Neural cell (in vitro differentiated cells): ENCODE results near the gene UTP15. TPM values are rescaled to one million over a fixed set of nuclear protein-coding genes. Genes with fewer than 3 reads are reported as not detected.

ENCODE experiments used
- H2AFZ ChIP-seq: fragments of 200-600, 300-800 bp; sonication (generic), shearing (Covaris generic); 2 replicates; pipeline ENCODE4 v1.6.0; 2014; ENCODE audit warnings: low read depth, mild to moderate bottlenecking, antibody characterized with exemption, low read length, moderate library complexity
- H3F3A ChIP-seq: fragments of 200-600 bp; shearing (Covaris generic); 2 replicates; pipeline ENCODE4 v1.6.1; 2016; ENCODE audit warnings: mild to moderate bottlenecking, moderate library complexity, mixed read lengths, antibody characterized with exemption, low read length; ENCODE audit not compliant: insufficient read depth, poor library complexity, severe bottlenecking
- H3K27ac ChIP-seq: fragments of 200-600, 300-800 bp; sonication (generic), shearing (Covaris generic); 2 replicates; pipeline ENCODE4 v1.5.1; 2014; ENCODE audit warnings: mild to moderate bottlenecking, low read length, moderate library complexity
- H3K27me3 ChIP-seq: fragments of 300-800, 200-600 bp; sonication (generic), shearing (Covaris generic); 2 replicates; pipeline ENCODE4 v1.6.0; 2014; ENCODE audit warnings: mild to moderate bottlenecking, low read depth, low read length, moderate library complexity; ENCODE audit not compliant: insufficient read depth
- H3K36me3 ChIP-seq: fragments of 300-800, 200-600 bp; sonication (generic), shearing (Covaris generic); 2 replicates; pipeline ENCODE4 v1.5.1; 2014; ENCODE audit warnings: mild to moderate bottlenecking, antibody characterized with exemption, low read length, moderate library complexity; ENCODE audit not compliant: insufficient read depth
- H3K4me2 ChIP-seq: fragments of 300-800, 200-600 bp; sonication (generic), shearing (Covaris generic); 2 replicates; pipeline ENCODE4 v1.6.0; 2014; ENCODE audit warnings: mild to moderate bottlenecking, low read length
- H3K4me3 ChIP-seq: fragments of 300-800, 200-600 bp; sonication (generic), shearing (Covaris generic); 2 replicates; pipeline ENCODE4 v1.5.1; 2014; ENCODE audit warnings: mild to moderate bottlenecking, low read length, moderate library complexity
- H3K79me2 ChIP-seq: fragments of 200-600 bp; shearing (Covaris generic); replicated peaks from 2 replicates; pipeline ENCODE4 v1.6.0; 2014; ENCODE audit warnings: mild to moderate bottlenecking, low read length, moderate library complexity; ENCODE audit not compliant: insufficient read depth
- H3K9ac ChIP-seq: fragments of 300-800, 200-600 bp; sonication (generic), shearing (Covaris generic); 2 replicates; pipeline ENCODE4 v1.6.1; 2016; ENCODE audit warnings: mild to moderate bottlenecking, low read length, mixed read lengths
- H3K9me2 ChIP-seq: fragments of 200-600 bp; shearing (Covaris generic); 2 replicates; pipeline ENCODE4 v1.6.1; 2016; ENCODE audit warnings: mild to moderate bottlenecking, low read length, mixed read lengths; ENCODE audit not compliant: insufficient read depth
- H3K9me3 ChIP-seq: fragments of 200-600, 300-800 bp; sonication (generic), shearing (Covaris generic); 2 replicates; pipeline ENCODE4 v1.6.1; 2016; ENCODE audit warnings: mild to moderate bottlenecking, mixed run types, low read length, moderate library complexity, mixed read lengths
- H4K20me1 ChIP-seq: fragments of 200-600 bp; shearing (Covaris generic); 2 replicates; pipeline ENCODE4 v1.6.1; 2016; ENCODE audit warnings: mild to moderate bottlenecking, mixed run types; ENCODE audit not compliant: insufficient read depth
- CTCF ChIP-seq: fragments of 450-650 bp; IDR thresholded peaks from 2 replicates; pipeline ENCODE4 v1.5.1; 2014; ENCODE audit warnings: antibody characterized with exemption, mild to moderate bottlenecking, moderate library complexity; ENCODE audit not compliant: poor library complexity, severe bottlenecking
- EP300 ChIP-seq: fragments of 450-650 bp; conservative IDR thresholded peaks from 2 replicates; pipeline ENCODE4 v1.6.1; 2014; ENCODE audit warnings: antibody characterized with exemption, mild to moderate bottlenecking, moderate library complexity; ENCODE audit not compliant: poor library complexity, severe bottlenecking
- EZH2 ChIP-seq: fragments of 200-600, 300-800 bp; shearing (Covaris generic), sonication (generic); IDR thresholded peaks from 2 replicates; pipeline ENCODE4 v1.6.1; 2014; ENCODE audit warnings: antibody characterized with exemption, low read length, borderline replicate concordance, mild to moderate bottlenecking; ENCODE audit not compliant: insufficient read depth, poor library complexity, severe bottlenecking
- MXI1 ChIP-seq: fragments of 450-650 bp; conservative IDR thresholded peaks from 2 replicates; pipeline ENCODE4 v1.6.1; 2014; ENCODE audit warnings: antibody characterized with exemption, mild to moderate bottlenecking; ENCODE audit not compliant: poor library complexity, severe bottlenecking
- POLR2AphosphoS5 ChIP-seq: IDR thresholded peaks from 2 replicates; pipeline ENCODE4 v1.6.1; 2012
- RAD21 ChIP-seq: fragments of 450-650 bp; conservative IDR thresholded peaks from 2 replicates; pipeline ENCODE4 v1.6.1; 2014; ENCODE audit warnings: antibody characterized with exemption, mild to moderate bottlenecking, moderate library complexity
- REST ChIP-seq: IDR thresholded peaks from 2 replicates; pipeline ENCODE4 v1.6.1; 2012; ENCODE audit warnings: borderline replicate concordance
- SMC3 ChIP-seq: fragments of 450-650 bp; conservative IDR thresholded peaks from 2 replicates; pipeline ENCODE4 v1.6.1; 2014; ENCODE audit warnings: antibody characterized with exemption, mild to moderate bottlenecking, moderate library complexity; ENCODE audit not compliant: poor library complexity
- TAF1 ChIP-seq: IDR thresholded peaks from 2 replicates; pipeline ENCODE4 v1.6.1; 2012; ENCODE audit warnings: low read depth
- polyA plus RNA-seq: library from polyadenylated mRNA; depleted of rRNA; stranded (reverse); fragments of >200 nt; gene quantifications from 2 replicates; pipeline ENCODE4 v1.2.3, GENCODE V29; 2014

Gene UTP15
- polyA plus RNA-seq, 1 donor from 2014 or later, result 18.1 TPM

GRCh38 chr5:73629456-73629855 lies 63.9 kb downstream of the UTP15 start:
- TF ChIP-seq POLR2AphosphoS5, result no peak
- no peak for TF ChIP-seq TAF1
- TF ChIP-seq EZH2, result no peak
- TF ChIP-seq RAD21, result no peak
- no peak for TF ChIP-seq CTCF
- TF ChIP-seq SMC3, result no peak
- no peak for TF ChIP-seq EP300
- TF ChIP-seq REST, result no peak
- no peak for TF ChIP-seq MXI1
- Histone ChIP-seq H3K4me2 (no peak overlapping the region), H3K79me2 (no peaks in the 10 kb centered on the region), H3K4me3 (no peak overlapping the region), H3K9me2 (no peaks in the 10 kb centered on the region), H3K9me3 (no peaks in the 10 kb centered on the region), H3K27ac (no peak overlapping the region), H3K9ac (no peak overlapping the region), H3K36me3 (no peaks in the 10 kb centered on the region), H3F3A (no peaks in the 10 kb centered on the region), H4K20me1 (no peaks in the 10 kb centered on the region), H3K27me3 (peaks cover 31% of the 10 kb centered on the region), H2AFZ (no peak overlapping the region)

GRCh38 chr5:73630765-73631164 lies 65.2 kb downstream of the UTP15 start:
- no peaks in the 10 kb centered on the region for H3K79me2 ChIP-seq
- no peaks in the 10 kb centered on the region for H3K9me3 ChIP-seq
- H3F3A ChIP-seq, result no peaks in the 10 kb centered on the region
- no peaks in the 10 kb centered on the region for H3K36me3 ChIP-seq
- no peak for TF ChIP-seq POLR2AphosphoS5
- no peak for TF ChIP-seq REST
- TF ChIP-seq EP300, result no peak
- no peak overlapping the region for H3K9ac ChIP-seq
- H3K4me2 ChIP-seq, result no peak overlapping the region
- no peaks in the 10 kb centered on the region for H4K20me1 ChIP-seq
- H3K4me3 ChIP-seq, result no peak overlapping the region
- H2AFZ ChIP-seq, result no peak overlapping the region
- H3K27me3 ChIP-seq, result peaks cover 19% of the 10 kb centered on the region
- no peak overlapping the region for H3K27ac ChIP-seq
- H3K9me2 ChIP-seq, result no peaks in the 10 kb centered on the region
